IPS-NIHi7 (cell line): ENCODE results near the gene RFC3.
A peak's percentile ranks its signal among the peaks of the same experiment; 100 is the strongest.
"Not testable (repeated sequence)": the region's sequence is repeated elsewhere in the genome, so short reads cannot be mapped to it uniquely, and the experiment has no call there.

ENCODE experiments used
- DNase-seq: peaks from one replicate; pipeline ENCODE4 v3.0.0; 2012; ENCODE audit warnings: mixed read lengths; ENCODE audit errors: extremely low spot score

Gene RFC3, protein sequence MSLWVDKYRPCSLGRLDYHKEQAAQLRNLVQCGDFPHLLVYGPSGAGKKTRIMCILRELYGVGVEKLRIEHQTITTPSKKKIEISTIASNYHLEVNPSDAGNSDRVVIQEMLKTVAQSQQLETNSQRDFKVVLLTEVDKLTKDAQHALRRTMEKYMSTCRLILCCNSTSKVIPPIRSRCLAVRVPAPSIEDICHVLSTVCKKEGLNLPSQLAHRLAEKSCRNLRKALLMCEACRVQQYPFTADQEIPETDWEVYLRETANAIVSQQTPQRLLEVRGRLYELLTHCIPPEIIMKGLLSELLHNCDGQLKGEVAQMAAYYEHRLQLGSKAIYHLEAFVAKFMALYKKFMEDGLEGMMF

GRCh38 chr13:33817901-33818706, at the start of gene RFC3:
RFC3 (plus strand) TSS chr13:33818149; CDS start chr13:33818179, 30 bp downstream.
- DNase-seq: peak; percentile 86

DNA sequence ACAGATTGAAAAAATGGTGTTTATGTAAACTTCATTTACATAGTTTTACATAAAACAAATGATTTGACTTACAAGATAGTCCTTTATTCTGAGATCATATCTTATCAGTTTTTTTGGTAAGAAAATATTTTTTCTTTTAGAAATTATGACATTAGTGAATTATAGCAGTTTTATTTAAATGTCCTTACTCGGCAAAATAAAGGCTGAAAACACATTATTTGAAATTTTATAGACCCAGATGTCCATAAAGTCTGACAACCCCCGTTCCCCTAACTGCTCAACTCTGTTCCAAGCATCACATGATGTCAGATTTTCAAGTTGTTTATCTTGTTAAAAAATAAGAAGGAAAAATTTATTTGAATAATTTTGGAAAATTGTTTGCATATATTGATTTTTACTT, 46.7 kb upstream of the RFC3 start:
- no peak for DNase-seq

- no peak for DNase-seq
Observed at GRCh38 chr13:33773790-33774462, 44.0 kb upstream of the RFC3 start.

DNA sequence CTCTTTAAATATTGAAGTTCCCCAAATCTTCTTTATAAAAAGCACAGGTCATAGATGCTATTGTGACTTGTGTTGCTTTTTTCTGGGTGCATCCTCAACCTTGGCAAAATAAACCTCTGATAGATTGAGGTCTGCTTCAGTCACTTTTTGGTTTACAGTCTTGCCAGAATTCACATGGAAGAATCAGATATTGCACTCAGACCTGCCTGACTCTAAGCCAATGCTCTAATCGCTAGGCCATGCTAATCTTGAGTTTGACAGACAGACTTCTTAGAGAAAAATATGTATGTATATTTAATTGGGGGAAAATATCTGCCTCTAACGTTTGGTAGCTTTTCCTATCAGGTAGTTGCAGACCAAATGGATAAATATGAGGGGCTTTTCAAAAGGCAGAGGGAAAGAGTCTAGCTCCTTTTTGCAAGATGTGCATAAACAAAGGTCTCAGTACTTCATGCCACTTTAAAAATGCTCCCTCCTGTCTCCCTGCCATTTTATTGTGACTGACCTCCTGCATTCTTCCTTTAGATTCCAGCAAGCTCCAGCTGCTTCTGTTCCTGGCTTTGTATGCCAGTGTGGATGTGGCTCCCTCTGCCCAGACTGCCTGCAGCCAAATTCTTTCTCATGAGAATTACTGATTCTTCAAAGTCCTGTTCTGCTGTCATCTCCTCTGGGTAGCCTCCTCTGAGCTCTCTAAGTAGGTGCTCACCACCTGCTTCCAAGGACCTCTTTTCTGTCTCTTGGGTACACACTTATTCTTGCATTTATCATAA, 42.4 kb upstream of the RFC3 start:
- DNase-seq: peak; percentile 22

- no peak for DNase-seq
Observed at GRCh38 chr13:33776239-33776881, 41.6 kb upstream of the RFC3 start.

DNA sequence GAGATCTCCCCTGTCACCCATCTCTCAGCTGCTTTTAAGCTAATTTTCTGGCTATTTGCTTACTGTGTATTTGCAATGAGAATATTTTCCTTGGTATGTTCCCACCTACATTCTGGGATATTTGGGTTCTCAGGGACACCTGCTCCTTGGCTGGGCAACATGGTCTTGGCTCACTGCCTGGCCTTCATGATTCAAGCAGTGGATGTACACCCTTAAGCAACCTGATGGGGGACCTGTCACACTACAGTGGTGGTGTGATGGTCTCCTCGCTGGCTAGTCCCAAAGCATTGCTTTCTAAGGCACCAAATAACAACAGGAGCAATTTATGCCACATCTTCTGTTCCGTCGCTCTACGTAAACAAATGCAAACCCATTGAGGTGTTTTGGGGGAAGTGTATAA, 35.3 kb upstream of the RFC3 start:
- DNase-seq: no peak

DNA sequence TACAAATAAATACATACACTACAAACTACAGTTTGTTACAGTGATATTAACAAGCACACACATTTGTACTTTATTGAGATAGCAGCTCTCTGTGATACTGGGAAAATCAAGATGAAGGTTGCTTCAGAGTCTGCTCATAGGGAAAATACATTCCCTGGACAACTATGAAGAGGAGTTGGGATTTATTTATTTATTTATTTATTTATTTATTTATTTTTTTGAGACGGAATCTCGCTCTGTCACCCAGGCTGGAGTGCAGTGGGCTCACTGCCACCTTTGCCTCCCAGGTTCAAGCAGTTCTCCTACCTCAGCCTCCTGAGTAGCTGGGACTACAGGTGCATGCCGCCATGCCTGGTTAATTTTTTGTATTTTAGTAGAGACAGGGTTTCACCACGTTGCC, 34.7 kb upstream of the RFC3 start:
- DNase-seq: not testable (repeated sequence)

DNA sequence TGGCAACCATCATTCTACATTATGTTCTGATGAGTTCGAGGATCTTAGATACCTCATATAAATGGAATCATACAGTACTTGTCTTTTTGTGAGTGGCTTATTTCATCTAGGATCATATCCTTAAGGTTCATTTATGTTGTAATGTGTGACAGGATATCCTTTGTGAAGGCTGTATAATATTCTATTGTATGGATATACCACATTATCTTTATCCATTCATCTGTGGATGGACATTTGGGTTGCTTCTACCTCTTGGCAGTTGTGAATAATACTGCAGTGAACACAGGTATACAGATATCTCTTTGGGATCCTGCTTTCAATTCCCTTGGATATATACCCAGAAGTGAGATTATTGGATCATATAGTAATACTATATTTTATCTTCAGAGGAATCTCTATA, 33.2 kb upstream of the RFC3 start:
- no peak for DNase-seq

DNA sequence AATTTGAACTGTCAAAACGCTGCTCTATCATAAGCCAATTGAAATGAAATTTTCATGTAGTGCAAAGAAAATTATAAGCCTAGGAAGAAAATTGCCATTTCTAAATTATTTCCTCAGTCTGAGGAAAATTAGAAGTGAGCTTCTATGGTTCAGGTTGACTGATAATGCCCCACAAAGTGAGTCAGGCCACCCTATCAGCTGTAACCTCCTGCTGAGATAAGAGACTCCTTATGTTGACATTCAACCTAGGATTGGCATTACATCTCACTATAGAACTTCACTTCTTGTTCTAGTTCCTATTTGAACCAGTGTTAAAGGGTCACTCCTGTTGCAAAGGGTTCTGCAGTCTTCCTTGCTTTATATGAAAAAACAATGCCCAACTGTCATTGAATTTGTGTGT, 32.6 kb upstream of the RFC3 start:
- DNase-seq: no peak

GRCh38 chr13:33787051-33787591, 30.8 kb upstream of the RFC3 start:
- no peak for DNase-seq

DNA sequence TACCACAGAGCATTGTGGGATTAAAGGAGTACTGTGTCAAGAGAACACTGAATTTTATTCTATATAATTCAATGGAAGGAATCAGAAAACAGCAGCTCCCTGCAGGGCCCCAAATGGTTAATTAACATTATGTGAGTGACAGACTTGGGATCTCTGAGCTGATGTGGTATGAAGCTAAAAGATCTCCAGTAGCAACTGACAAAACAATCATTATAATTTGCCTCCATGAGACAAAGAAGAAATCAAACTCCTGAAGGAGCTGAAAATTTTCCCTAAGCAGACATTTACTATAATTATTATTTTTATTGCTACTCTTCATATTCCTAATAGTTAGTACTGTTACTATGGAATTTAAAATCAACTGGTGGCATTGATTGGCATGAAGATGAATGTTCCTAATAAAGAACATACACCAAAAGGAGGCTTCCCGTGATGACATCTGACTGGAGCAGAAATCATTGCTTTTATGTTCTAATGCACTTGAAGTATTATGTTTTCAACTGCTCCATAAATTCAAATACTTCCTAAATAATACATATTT, 28.8 kb upstream of the RFC3 start:
- DNase-seq: no peak

GRCh38 chr13:33789739-33790138, 28.2 kb upstream of the RFC3 start:
- DNase-seq: no peak

GRCh38 chr13:33793726-33794125, 24.2 kb upstream of the RFC3 start:
- no peak for DNase-seq

DNA sequence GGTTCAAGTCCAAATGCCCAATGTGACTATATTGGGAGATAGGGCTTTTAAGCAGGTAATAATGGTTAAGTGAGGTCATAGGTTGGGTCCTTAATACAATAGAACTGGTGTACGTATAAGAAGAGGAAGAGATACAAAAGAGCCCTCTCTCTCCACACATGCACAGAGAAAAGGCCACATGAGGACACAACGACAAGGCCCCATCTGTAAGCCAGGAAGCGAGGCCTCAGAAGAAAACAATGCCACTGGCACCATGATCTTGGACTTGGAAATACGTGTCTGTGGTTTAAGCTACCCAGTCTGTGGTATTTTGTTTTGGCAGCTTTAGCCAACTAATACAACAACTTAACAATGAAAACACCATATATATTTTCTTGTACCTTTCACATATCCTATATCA, 23.4 kb upstream of the RFC3 start:
- no peak for DNase-seq

- no peak for DNase-seq
Observed at GRCh38 chr13:33796095-33796494, 21.9 kb upstream of the RFC3 start.

DNA sequence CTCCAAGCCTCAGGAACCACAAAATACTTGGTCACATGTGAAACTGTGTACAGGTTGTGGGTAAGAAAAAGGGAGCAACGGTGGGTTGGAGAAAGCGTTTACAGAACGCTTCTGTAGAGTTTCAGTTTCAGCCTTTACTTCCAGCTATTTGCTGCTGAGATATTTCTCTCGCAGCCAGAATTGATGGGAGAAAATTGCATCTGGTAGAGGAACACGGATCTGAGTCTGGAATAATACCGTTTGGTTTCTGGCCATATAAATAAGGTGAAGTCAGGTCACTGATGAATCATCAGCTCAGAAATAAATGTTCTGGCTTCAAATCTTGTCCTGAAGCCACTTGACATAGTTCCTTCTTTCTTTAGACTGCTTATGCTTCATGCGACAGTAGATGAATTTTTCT, 20.3 kb upstream of the RFC3 start:
- DNase-seq: no peak

DNA sequence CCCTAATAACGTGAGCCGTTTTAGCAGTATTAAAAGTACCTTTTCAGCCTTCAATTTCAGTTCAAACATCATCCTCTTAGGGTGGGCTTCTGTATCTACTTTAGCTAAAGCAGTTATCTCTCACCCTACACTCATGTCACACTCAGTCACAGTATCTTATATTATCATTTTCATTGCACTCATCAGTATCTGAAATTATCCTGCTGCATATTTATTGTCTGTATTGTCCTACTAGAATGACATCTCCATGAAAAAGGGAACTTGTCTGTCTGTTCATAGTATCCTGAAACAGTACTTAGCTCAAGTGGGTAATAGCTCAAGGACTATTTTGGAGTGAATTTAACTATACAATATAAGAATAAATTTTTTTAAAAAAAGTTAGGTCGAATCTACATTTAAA, 19.9 kb upstream of the RFC3 start:
- DNase-seq: no peak

DNA sequence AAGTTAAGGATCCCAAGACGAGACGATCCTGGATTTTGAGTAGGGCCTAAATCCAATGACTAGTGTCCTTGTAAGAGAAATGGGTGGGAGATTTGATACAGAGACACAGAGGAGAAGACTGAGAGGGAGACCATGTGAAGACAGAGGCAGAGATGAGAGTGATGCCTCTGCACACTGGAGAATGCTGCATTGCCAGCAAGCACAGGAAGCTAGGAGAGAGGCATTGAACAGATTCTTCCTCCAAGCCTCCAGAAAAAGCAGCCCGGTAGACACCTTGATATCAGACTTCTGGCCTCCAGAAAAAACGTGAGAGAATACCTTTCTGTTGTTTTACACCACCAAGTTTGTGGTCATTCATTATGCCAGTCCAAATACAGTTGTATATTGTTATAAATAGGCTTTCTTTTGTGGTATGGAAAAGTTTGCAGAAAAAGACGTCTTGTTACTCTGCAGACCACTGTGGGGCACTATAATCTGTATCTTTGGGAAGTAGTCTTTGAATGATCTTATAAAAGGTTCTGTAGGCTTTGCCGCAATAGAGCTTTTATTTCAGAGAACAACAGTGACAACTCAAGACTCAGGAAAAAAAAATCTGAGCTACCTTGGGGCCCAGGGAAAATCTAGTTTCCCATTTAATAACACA, 17.9 kb upstream of the RFC3 start:
- DNase-seq: peak; percentile 24

DNA sequence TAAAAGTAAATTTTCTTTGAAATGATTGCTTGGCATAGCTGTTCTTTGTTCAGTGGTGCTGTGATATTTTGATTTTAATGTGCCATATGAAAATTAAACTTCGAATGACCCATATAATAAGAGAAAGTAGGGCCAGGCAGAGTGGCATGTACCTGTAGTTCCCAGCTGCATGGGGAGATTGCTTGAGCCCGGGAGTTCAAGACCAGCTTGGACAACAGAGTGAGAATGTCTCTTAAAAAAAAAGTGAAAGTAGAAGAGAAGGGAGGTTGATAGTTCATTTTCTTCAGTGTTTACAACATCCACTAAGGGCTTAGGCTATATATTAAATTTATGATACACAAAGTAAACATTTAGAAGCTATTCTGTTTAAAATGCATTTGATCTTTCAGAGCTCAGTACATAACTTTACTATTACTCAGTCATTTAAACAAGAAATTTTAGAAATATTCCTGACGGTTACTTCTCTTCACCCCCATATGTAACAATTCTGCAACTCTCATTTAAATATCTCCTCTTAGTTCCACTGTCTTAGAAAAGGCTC, 17.2 kb upstream of the RFC3 start:
- DNase-seq: no peak
